ENCODE measurements around the gene MED15. TPM values are rescaled to one million over a fixed set of nuclear protein-coding genes. Genes with fewer than 3 reads are reported as not detected.
"Not testable (repeated sequence)": the region's sequence is repeated elsewhere in the genome, so short reads cannot be mapped to it uniquely, and the experiment has no call there.

The MED15 gene
- total RNA-seq, 4 donors from 2014 or later = 40.3 to 69.6 (median 49.2) TPM

- no peak for TF ChIP-seq CTCF (IDR thresholded peaks at IDR 0.05)
- TF ChIP-seq POLR2A (IDR thresholded peaks at IDR 0.05) = no peak
- no peak overlapping the region for H3K4me3 ChIP-seq (ENCODE audit: low read depth, poor library complexity, severe bottlenecking)
- intact Hi-C loops (cut with DNase I; ENCODE audit: low total_unique reads) = no loop called here
- 78 to 80% methylated on average over 11 to 12 of the region's 12 CpGs for WGBS, 2 donors
- no peak for DNase-seq (ENCODE audit: low spot score in 2 of 2)
Observed at GRCh38 chr22:20536590-20537324, 29.3 kb downstream of the MED15 start.

GRCh38 chr22:20537325-20537756 is 29.9 kb downstream of the MED15 start:
- H3K4me3 ChIP-seq (ENCODE audit: low read depth, poor library complexity, severe bottlenecking) = no peak overlapping the region
- WGBS, 2 donors = 91 to 92% methylated on average over 3 of the region's 3 CpGs
- intact Hi-C loops (cut with DNase I; ENCODE audit: low total_unique reads) = no loop called here

GRCh38 chr22:20537983-20538382 is 30.6 kb downstream of the MED15 start:
- intact Hi-C loops (cut with DNase I; ENCODE audit: low total_unique reads) = no loop called here
- WGBS, 2 donors = 94 to 97% methylated on average over 7 of the region's 7 CpGs
- no peak overlapping the region for H3K4me3 ChIP-seq (ENCODE audit: low read depth, poor library complexity, severe bottlenecking)
- DNase-seq (ENCODE audit: low spot score in 2 of 2) = no peak
- TF ChIP-seq POLR2A (IDR thresholded peaks at IDR 0.05) (no peak), CTCF (IDR thresholded peaks at IDR 0.05) (no peak)

More at GRCh38 chr22:20537325-20537756, 29.9 kb downstream of the MED15 start:
- no peak for TF ChIP-seq POLR2A (IDR thresholded peaks at IDR 0.05)
- TF ChIP-seq CTCF (IDR thresholded peaks at IDR 0.05) = no peak
- no peak for DNase-seq (ENCODE audit: low spot score in 2 of 2)

- intact Hi-C loops (cut with DNase I; ENCODE audit: low total_unique reads) = not testable (repeated sequence)
- 98% methylated on average over 8 of the region's 8 CpGs for WGBS, 2 donors
Observed at GRCh38 chr22:20538875-20539274, 31.5 kb downstream of the MED15 start.

GRCh38 chr22:20542055-20542454 is 34.6 kb downstream of the MED15 start:
- intact Hi-C loops (cut with DNase I; ENCODE audit: low total_unique reads) = no loop called here
- DNase-seq (ENCODE audit: low spot score in 2 of 2) = no peak
- H3K4me3 ChIP-seq (ENCODE audit: low read depth, poor library complexity, severe bottlenecking) = no peak overlapping the region
- 95 to 96% methylated on average over 3 of the region's 3 CpGs for WGBS, 2 donors
- TF ChIP-seq POLR2A (IDR thresholded peaks at IDR 0.05) (no peak), CTCF (IDR thresholded peaks at IDR 0.05) (no peak)

More at GRCh38 chr22:20538875-20539274, 31.5 kb downstream of the MED15 start:
- not testable (repeated sequence) for DNase-seq (ENCODE audit: low spot score in 2 of 2); H3K4me3 ChIP-seq (ENCODE audit: low read depth, poor library complexity, severe bottlenecking)

- intact Hi-C loops (cut with DNase I; ENCODE audit: low total_unique reads) = no loop called here
- TF ChIP-seq CTCF (IDR thresholded peaks at IDR 0.05) = no peak
- TF ChIP-seq POLR2A (IDR thresholded peaks at IDR 0.05) = no peak
- no peak for DNase-seq (ENCODE audit: low spot score in 2 of 2)
- no peak overlapping the region for H3K4me3 ChIP-seq (ENCODE audit: low read depth, poor library complexity, severe bottlenecking)
Observed at GRCh38 chr22:20542736-20543135, 35.3 kb downstream of the MED15 start.

GRCh38 chr22:20545318-20545634 is 37.9 kb downstream of the MED15 start:
- DNase-seq (ENCODE audit: low spot score in 2 of 2); intact Hi-C loops (cut with DNase I; ENCODE audit: low total_unique reads); H3K4me3 ChIP-seq (ENCODE audit: low read depth, poor library complexity, severe bottlenecking): not testable (repeated sequence)
- 78 to 92% methylated on average over 3 of the region's 3 CpGs for WGBS, 2 donors

All from lower leg skin (tissue), 4 donors.